GM19193 (cell line): Measurements from ENCODE around the gene SYT11.
A peak's percentile ranks its signal among the peaks of the same experiment; 100 is the strongest.

ENCODE experiments used
- POLR2A ChIP-seq: IDR thresholded peaks from 4 replicates; pipeline ENCODE4 v1.6.1; 2011; ENCODE audit not compliant: insufficient read depth, insufficient read length; ENCODE audit errors: extremely low read depth

Gene SYT11

DNA sequence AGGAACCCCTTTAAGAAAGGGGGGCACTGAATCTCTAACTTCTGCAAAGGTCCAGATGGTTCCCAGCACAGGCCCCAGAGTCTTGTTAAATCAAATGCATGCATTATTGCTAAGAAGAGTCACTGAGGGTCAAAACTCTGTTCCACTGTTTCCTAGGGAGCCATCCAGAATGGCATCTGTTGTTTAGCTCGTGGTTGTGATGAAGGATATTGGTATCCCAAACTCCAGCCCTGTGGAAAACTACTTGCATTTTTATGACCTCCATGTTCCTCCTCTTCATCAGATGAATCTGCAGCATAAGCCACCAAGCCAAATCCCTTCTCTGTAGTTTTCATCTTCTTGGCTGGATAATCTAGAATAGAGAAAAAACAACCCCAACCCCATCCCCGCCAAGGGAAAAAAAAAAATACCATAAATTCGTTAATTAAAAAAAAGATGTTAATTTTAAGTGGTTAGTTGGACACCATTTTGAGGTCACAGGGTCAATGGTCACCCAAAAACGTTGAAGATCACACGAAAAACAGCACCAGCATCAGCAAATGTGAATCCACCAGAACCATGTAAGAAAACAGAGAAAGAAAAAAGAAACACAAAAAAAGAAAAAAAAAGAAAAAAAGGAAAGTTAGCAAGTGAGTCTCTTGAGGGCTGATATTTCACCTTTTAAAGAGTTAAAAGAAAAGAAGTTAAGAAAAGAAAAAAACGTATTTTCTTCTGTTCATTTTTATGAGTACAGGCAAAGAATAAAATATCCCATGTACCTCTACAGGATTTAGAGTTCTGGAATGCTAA lies 54.8 kb downstream of the SYT11 start:
- no peak for TF ChIP-seq POLR2A

DNA sequence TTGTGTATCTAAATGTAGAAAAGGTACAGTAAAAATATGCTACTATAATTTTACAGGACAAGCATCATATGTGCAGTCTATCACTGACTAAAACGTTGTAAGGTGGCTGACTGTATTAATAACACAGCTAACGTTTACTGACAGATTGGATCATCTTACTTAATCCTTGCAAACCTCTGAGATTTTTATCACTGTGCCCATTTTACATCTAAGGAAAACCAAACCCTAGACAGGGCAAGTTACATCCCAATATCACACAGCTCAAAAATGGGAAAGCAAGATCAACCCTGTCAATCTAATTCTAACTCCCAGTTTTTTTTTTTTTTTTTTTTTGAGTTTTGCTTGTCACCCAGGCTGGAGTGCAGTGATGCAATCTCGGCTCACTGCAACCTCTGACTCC lies 59.3 kb downstream of the SYT11 start:
- TF ChIP-seq POLR2A = no peak

DNA sequence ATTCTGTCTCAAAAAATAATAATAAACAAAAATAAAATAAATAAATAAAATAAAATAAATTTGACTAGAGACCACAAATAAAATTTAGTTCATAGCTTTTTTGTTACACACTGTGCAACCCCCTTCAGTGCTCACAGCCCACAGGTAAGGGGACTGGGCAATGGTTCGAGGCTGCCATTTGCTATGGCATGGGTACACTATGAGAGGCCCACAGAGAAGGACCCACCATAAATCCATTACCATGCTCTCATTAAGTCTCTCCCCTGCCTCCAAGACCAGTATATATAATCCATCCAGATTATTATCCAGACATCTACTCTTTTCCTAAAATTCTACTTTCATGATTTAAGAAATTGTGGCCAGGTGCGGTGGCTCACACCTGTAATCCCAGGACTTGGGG lies 60.4 kb downstream of the SYT11 start:
- no peak for TF ChIP-seq POLR2A

DNA sequence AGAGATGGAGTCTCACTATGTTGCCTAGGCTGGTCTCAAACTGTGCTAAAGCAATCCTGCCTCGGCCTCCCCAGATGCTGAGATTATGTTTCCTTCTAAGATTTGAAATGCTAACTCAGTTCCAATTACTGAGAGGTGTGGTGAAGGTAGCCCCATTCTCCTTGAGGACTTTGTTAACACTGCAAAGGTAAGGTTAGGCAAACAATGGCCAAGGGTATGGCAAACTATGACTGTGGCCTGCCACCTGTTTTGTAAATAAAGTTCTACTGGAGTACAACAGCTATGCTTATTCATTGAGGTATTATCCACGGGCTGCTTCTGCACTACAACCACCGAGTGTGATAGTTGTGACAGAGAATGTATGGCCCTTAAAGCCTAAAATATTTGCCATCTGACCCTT lies 61.4 kb downstream of the SYT11 start:
- TF ChIP-seq POLR2A = no peak

DNA sequence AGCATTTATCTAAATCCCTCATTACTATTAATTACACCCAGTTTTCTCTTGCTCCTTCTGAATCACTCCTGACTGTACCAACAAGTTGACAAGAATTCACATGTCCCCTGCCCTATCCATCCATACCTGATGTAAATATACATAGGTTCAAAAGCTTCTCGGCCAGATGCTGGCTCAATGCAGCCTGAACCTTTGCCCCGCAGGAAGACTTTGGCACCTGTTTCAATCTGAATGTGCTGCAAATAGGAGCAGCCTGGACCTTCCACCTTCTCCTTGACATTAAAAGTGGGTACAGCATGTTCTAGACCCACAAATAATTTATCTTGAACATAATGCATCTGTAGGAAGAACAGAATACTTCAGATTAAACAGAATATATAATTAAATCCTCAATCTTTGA lies 66.1 kb downstream of the SYT11 start:
- TF ChIP-seq POLR2A = no peak

DNA sequence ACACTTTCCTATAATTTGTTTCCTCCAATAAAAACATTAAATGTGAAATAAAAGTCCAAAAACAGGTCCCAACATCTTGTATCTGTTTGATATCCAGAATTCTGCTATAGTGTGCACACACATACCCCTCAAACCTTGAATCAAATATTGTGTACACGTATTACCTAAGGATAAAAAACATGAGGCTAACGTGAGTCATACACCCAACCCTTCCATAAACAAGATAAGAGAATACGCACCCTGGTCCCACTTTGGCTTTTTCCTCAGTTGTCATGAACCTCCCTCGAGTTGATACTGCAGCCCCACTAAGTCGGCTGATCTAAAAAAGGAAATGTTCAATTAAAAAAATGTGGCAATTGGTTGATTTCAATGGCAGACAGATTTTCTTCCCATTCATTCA lies 69.7 kb downstream of the SYT11 start:
- TF ChIP-seq POLR2A = no peak

DNA sequence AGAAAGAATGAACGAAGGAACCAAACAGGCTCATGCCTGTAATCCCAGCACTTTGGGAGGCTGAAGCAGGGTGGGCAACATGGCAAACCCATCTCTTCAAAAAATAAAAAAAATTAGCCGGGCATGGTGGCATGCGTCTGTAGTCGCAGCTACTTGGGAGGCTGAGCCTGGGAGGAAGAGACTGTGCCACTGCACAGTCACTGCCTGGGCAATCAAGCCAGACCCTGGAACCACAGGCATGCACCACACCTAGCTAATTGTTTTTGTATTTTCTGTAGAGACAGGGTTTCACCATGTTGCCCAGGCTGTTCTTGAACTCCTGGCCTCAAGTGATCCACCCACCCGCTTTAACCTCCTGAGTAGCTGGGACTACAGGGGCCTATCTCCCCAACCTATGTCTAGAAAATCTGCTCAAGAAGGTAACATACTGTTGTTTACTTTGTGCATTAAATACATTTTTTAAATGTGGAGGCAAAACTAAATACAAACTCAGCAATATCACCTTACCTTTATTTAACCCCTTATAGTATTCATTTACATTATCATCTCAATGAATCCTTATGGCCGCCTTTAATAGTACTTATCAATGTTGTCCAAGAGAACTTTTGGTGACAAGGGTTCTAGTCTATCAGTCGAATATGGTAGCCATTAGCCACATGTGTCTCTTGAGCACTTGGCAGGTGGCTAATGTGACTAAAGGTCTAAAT lies 72.1 kb downstream of the SYT11 start:
- TF ChIP-seq POLR2A = no peak

DNA sequence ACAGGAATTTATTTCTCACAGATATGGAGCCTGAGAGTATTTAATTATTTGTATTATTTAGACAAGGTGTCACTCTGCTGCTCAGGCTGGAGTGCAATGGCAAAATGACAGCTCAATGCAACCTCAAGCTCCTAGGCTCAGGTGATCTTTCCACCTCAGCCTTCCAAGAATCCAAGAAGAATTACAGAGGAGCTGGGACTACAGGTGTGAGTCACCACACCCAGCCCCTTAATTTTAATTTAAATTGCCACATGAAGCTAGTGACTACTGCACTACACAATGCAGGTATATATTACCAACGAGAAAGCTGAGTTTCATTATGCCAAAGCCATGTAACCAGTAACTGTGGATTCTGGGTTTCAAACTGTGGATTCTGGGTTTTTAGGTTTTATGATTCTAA lies 72.7 kb downstream of the SYT11 start:
- TF ChIP-seq POLR2A = no peak

DNA sequence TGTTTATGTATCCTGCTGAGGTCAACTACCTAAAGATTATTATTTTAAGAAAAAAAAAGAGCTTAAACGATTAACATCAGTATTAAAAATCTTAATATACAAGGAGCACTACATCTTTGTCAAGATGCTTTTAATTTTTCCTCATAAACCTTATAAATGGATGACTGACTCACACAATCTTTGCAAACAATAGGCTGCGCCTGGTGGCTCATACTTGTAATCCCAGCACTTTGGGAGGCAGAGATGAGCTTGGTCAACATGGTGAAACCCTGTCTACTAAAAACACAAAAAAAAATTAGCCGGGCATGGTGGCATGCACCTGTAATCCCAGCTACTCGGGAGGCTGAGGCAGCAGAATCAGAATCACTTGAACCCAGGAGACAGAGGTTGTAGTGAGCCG lies 73.1 kb downstream of the SYT11 start:
- TF ChIP-seq POLR2A = no peak

DNA sequence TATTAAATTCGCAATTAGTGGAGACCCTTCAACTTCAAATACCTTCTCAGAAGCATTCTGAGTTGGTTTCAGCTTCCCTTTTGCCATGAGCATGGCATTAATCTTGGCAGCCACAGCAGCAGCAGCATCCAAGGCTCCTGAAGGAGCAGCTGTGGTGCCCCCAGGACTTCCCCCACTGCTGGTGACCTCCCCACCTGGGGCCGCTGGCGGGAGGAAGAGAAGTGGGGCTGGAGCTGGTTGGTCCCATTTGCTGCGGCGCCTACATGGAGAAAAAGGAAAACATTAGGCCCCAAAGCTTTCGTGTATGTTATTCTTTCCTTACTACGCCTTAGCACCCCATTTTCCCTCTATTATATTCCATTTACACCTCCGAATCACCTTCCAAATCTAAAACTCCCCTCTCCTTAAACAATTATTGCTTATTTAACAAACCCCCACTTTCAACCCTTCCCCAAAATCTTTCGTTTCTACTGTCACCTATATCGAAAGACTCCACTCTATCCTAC lies 74.3 kb downstream of the SYT11 start:
- TF ChIP-seq POLR2A = no peak

DNA sequence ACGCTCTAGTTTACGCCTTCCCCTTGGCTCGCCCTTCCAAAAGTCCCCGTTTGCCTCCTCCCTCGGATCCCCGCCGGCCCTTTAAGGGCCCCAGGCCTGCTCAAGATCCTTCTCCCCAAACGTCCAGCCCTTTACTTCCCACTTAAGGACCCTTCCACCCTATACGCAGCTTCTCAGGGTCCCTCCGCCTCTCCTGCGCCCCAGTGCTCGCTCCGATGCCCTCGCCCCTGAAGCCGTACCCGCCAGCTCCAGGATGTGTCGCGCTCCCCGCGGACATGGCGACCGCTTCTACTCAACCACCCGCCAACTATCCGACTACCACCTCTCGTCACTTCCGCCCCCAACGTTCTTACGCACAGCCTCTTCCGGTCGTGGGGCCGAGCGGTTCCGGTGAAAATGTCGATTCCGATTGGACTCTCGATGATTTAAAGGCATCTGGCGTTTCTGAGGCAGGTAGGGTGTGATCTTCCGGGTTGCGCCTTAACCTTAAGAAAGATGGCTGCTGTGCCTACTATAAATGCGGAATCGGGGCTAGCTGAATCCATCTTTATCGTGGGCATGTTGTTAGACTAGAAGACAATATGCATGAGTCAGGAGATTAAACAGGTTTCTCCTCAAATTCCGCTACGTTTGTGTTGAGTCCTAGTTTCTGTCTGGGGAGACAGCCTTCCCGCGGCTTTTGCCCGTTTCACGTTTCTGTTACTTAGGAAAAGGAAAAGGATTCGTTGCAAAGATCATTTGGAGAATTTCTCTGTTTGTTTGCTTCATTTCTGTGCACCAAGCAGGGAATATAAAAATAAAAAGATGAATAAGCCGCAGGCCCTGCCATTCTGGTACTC lies 74.9 kb downstream of the SYT11 start, which contains the start of gene KHDC4:
Gene KHDC4 (minus strand): TSS at position 317 of the 839 bp plus-strand sequence. CDS start 40 bp downstream, at position 277.
- TF ChIP-seq POLR2A = peak; percentile 98
